Measurements from ENCODE around the gene ERICH3. TPM values are rescaled to one million over a fixed set of nuclear protein-coding genes. Genes with fewer than 3 reads are reported as not detected.

Gene ERICH3
- total RNA-seq, 2 donors from 2014 or later, result not detected

DNA sequence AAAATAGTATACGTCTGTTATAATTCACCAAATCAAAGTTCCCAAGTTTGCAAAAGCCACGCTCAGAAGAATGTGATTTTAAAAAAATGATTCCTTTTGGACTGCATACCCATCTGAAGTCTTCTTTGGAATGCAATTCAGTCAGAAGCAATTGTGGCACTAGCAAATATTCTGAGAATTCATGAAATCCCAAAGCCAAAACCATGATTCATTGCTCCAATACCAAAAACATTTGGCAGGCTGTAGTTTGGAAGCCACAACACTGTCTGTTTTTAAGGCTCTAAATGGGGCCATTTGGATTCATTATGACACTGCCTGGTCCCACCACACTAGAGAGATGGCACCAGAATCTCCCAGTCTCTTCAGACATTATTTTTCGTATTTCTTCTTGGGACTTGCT is 139.4 kb downstream of the ERICH3 start:
- no peak overlapping the region for H3K27ac Mint-ChIP-seq
- H3K4me3 Mint-ChIP-seq, result no peak overlapping the region
- H3K4me1 ChIP-seq (ENCODE audit: control insufficient read depth, insufficient read depth, low read length), result no peaks in the 10 kb centered on the region
- H3K36me3 ChIP-seq (ENCODE audit: control insufficient read depth, insufficient read depth, low read length), result no peaks in the 10 kb centered on the region
- H3K27ac ChIP-seq (ENCODE audit: low read depth, low read length), result no peak overlapping the region
- 92 to 96% methylated on average over 2 to 3 of the region's 3 CpGs for WGBS, 2 experiments (ENCODE audit: insufficient coverage in 1 of 2, insufficient read length in 1 of 2)
- no peak overlapping the region for H3K4me3 ChIP-seq (ENCODE audit: low read length)
- H3K9me3 ChIP-seq (ENCODE audit: control insufficient read depth, low read length), result no peaks in the 10 kb centered on the region
- no peaks in the 10 kb centered on the region for H3K4me1 Mint-ChIP-seq
- TF ChIP-seq, protein P1, sequence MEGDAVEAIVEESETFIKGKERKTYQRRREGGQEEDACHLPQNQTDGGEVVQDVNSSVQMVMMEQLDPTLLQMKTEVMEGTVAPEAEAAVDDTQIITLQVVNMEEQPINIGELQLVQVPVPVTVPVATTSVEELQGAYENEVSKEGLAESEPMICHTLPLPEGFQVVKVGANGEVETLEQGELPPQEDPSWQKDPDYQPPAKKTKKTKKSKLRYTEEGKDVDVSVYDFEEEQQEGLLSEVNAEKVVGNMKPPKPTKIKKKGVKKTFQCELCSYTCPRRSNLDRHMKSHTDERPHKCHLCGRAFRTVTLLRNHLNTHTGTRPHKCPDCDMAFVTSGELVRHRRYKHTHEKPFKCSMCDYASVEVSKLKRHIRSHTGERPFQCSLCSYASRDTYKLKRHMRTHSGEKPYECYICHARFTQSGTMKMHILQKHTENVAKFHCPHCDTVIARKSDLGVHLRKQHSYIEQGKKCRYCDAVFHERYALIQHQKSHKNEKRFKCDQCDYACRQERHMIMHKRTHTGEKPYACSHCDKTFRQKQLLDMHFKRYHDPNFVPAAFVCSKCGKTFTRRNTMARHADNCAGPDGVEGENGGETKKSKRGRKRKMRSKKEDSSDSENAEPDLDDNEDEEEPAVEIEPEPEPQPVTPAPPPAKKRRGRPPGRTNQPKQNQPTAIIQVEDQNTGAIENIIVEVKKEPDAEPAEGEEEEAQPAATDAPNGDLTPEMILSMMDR (conservative IDR thresholded peaks at IDR 0.05), result no peak
- no peaks in the 10 kb centered on the region for H3K36me3 Mint-ChIP-seq (ENCODE audit: low read depth)
- DNase-seq, result no peak
- no peaks in the 10 kb centered on the region for H3K27me3 Mint-ChIP-seq (ENCODE audit: insufficient read depth)
- no peaks in the 10 kb centered on the region for H3K9me3 Mint-ChIP-seq
- H3K9ac ChIP-seq (ENCODE audit: extremely low read depth, low read length, poor library complexity, severe bottlenecking), result no peak overlapping the region
- H3K27me3 ChIP-seq (ENCODE audit: control insufficient read depth, insufficient read depth, low read length, poor library complexity, severe bottlenecking), result no peaks in the 10 kb centered on the region

DNA sequence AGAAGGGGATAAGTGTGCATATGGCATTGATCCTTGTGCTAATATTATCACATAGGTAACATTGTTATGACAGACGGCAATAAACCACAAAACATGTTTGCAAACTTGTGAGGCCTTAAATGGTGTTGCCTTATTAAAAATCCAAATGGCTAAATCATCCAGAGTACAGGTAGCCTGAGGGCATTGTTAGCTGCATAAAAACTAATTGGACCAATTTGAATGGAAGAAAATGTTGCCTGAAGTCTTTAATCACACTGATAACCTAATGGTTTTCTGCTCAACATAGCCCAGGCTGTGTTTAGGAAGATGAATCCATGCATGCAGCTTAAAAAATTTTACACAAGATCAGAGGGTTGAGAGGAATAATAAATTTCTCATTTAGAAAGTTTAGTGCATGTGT is 141.8 kb downstream of the ERICH3 start:
- 94 to 100% methylated on average over 1 of the region's 1 CpG for WGBS, 2 experiments (ENCODE audit: insufficient coverage in 1 of 2, insufficient read length in 1 of 2)
- H3K4me3 Mint-ChIP-seq, result no peak overlapping the region
- no peak overlapping the region for H3K27ac Mint-ChIP-seq
- DNase-seq, result no peak
- Histone ChIP-seq H3K4me3 (ENCODE audit: low read length) (no peak overlapping the region), H3K9ac (ENCODE audit: extremely low read depth, low read length, poor library complexity, severe bottlenecking) (no peak overlapping the region), H3K9me3 (ENCODE audit: control insufficient read depth, low read length) (no peaks in the 10 kb centered on the region), H3K4me1 (ENCODE audit: control insufficient read depth, insufficient read depth, low read length) (no peaks in the 10 kb centered on the region), H3K27me3 (ENCODE audit: control insufficient read depth, insufficient read depth, low read length, poor library complexity, severe bottlenecking) (no peaks in the 10 kb centered on the region), H3K27ac (ENCODE audit: low read depth, low read length) (no peak overlapping the region), H3K36me3 (ENCODE audit: control insufficient read depth, insufficient read depth, low read length) (no peaks in the 10 kb centered on the region)
- no peaks in the 10 kb centered on the region for H3K9me3 Mint-ChIP-seq
- TF ChIP-seq, protein P1 (conservative IDR thresholded peaks at IDR 0.05), result no peak
- H3K27me3 Mint-ChIP-seq (ENCODE audit: insufficient read depth), result no peaks in the 10 kb centered on the region
- peaks cover 4% of the 10 kb centered on the region for H3K4me1 Mint-ChIP-seq
- no peaks in the 10 kb centered on the region for H3K36me3 Mint-ChIP-seq (ENCODE audit: low read depth)

DNA sequence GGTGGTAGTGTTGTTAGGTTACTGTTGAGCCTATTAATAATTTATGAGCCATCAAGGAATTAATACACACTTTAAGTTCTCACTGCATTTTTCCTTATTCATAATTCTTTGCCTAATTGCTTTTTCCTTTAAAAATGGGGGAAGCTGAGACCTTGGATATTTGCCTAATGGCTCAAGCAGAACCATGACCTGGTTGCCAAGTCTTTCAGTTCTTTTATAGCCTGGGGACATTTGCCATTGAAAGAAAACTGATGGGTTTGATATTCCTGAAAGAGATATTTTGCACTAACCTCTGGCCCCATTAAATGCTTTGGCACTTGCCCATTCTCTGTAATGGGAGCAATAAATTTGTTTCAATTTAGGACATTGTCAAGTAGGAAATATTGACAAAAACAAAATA is 142.7 kb downstream of the ERICH3 start:
- no peak overlapping the region for H3K4me3 Mint-ChIP-seq
- Histone ChIP-seq H3K36me3 (ENCODE audit: control insufficient read depth, insufficient read depth, low read length) (no peaks in the 10 kb centered on the region), H3K27ac (ENCODE audit: low read depth, low read length) (no peak overlapping the region), H3K9me3 (ENCODE audit: control insufficient read depth, low read length) (no peaks in the 10 kb centered on the region), H3K9ac (ENCODE audit: extremely low read depth, low read length, poor library complexity, severe bottlenecking) (no peak overlapping the region), H3K27me3 (ENCODE audit: control insufficient read depth, insufficient read depth, low read length, poor library complexity, severe bottlenecking) (no peaks in the 10 kb centered on the region), H3K4me1 (ENCODE audit: control insufficient read depth, insufficient read depth, low read length) (no peaks in the 10 kb centered on the region), H3K4me3 (ENCODE audit: low read length) (no peak overlapping the region)
- H3K27ac Mint-ChIP-seq, result no peak overlapping the region
- H3K9me3 Mint-ChIP-seq, result no peaks in the 10 kb centered on the region
- TF ChIP-seq, protein P1 (conservative IDR thresholded peaks at IDR 0.05), result no peak
- peaks cover 6% of the 10 kb centered on the region for H3K4me1 Mint-ChIP-seq
- no peaks in the 10 kb centered on the region for H3K27me3 Mint-ChIP-seq (ENCODE audit: insufficient read depth)
- no peak for DNase-seq
- no peaks in the 10 kb centered on the region for H3K36me3 Mint-ChIP-seq (ENCODE audit: low read depth)
